Measurements from ENCODE around the gene TOMM40L. TPM values are rescaled to one million over a fixed set of nuclear protein-coding genes. Genes with fewer than 3 reads are reported as not detected.

The TOMM40L gene
- 10 to 100 TPM in 4 of 5 donors, 1 to 10 TPM in 1; 6.3 to 12.2 (median 11.0) TPM for total RNA-seq
- total RNA-seq (2013) = 8.8 TPM
- total RNA-seq = 6.0 to 41.6 (median 13.6) reads per million in 29 experiments

- POLR2A ChIA-PET = interaction anchor here (0.5 to 1.2 kb wide), 19 partner anchors 9 to 1393 kb away, joined by 3 to 13 read pairs (median 6); partner anchors contain the start of genes NDUFS2 (in 2 of the 2), PPOX (in 1 of the 2), SDHC (in 1 of the 2) and TSTD1 (in 1 of the 2)
- Mint-ChIP-seq H3K4me3 (peak within 1 kb of the TSS; percentile 89 to 100 (median 99)), H3K36me3 (peaks cover 17% of the 10 kb centered on the region)
Observed at GRCh38 chr1:161225534-161226319, at the start of gene TOMM40L. Gene TOMM40L, plus strand, starts transcription at chr1:161226060. Its CDS starts 430 bp downstream, at chr1:161226490.

GRCh38 chr1:161176468-161177111, 49.3 kb upstream of the TOMM40L start:
- POLR2A ChIA-PET = interaction anchor here (0.5 to 2.1 kb wide), 3 partner anchors 9 to 916 kb away, joined by 4 to 8 read pairs (median 8); partner anchors contain the start of gene PPOX (in 1 of the 2)
- peaks cover 39% of the 10 kb centered on the region for H3K36me3 Mint-ChIP-seq
- peaks cover 17 to 53% of the 10 kb centered on the region in 2 experiments for H3K4me1 ChIP-seq (ENCODE audit: control insufficient read depth in 1 of 2, extremely low read depth in 1 of 2, insufficient read depth in 2 of 2, low read length in 2 of 2)

More at GRCh38 chr1:161225534-161226319, at the start of gene TOMM40L:
- Histone ChIP-seq H3K9me3 (no peaks in the 10 kb centered on the region), H3K27ac (ENCODE audit: low read length) (peak within 1 kb of the TSS; percentile 75), H3K4me1 (ENCODE audit: control insufficient read depth in 1 of 2, extremely low read depth in 1 of 2, insufficient read depth in 2 of 2, low read length in 2 of 2) (peaks cover 15 to 31% of the 10 kb centered on the region in 2 experiments), H3K36me3 (ENCODE audit: control insufficient read depth in 2 of 2, extremely low read depth in 1 of 2, insufficient read depth in 1 of 2, low read length in 1 of 2) (peaks cover 5 to 23% of the 10 kb centered on the region in 2 donors), H3K4me3 (ENCODE audit: control insufficient read depth in 1 of 2, extremely low read depth in 1 of 2, low read length in 1 of 2) (peak within 1 kb of the TSS; percentile 71 to 86), H3K27me3 (replicated peaks in 1 of 2; ENCODE audit: control insufficient read depth in 2 of 2, extremely low read depth in 1 of 2, insufficient read depth in 2 of 2, low read length in 1 of 2) (no peaks in the 10 kb centered on the region)
- ATAC-seq (replicated peaks in 1 of 4) (peak; percentile 94 to 97 (median 94)), DNase-seq (peak; percentile 75 to 97 (median 87))
- peak within 1 kb of the TSS; percentile 96 to 98 for H3K27ac Mint-ChIP-seq
- no peaks in the 10 kb centered on the region for H3K9me3 Mint-ChIP-seq
- WGBS (ENCODE audit: insufficient coverage) = 0% methylated on average over 10 of the region's 16 CpGs
- no peaks in the 10 kb centered on the region for H3K27me3 Mint-ChIP-seq
- peaks cover 36 to 48% (median 38%) of the 10 kb centered on the region in 3 donors for H3K4me1 Mint-ChIP-seq
- CTCF ChIA-PET = interaction anchor here (0.5 to 3.0 kb wide), 58 partner anchors 8 to 1148 kb away, joined by 3 to 76 read pairs (median 6); partner anchors contain the start of genes ADAMTS4 (in 1 of the 2), ARHGAP30 (in 1 of the 2), B4GALT3 (in 1 of the 2) and CFAP126 (in 1 of the 2)

GRCh38 chr1:161177112-161177935, 48.5 kb upstream of the TOMM40L start, which contains the start of gene B4GALT3:
Gene B4GALT3, minus strand, starts transcription at chr1:161177507. Its CDS starts 1,447 bp downstream, at chr1:161176060.
- no peaks in the 10 kb centered on the region for H3K27me3 ChIP-seq (replicated peaks in 1 of 2; ENCODE audit: control insufficient read depth in 2 of 2, extremely low read depth in 1 of 2, insufficient read depth in 2 of 2, low read length in 1 of 2)
- peak; percentile 87 to 93 (median 90) for ATAC-seq (replicated peaks in 1 of 4)
- POLR2A ChIA-PET = interaction anchor here (0.5 to 2.1 kb wide), 4 partner anchors 10 to 917 kb away, joined by 3 to 8 read pairs (median 6); partner anchors contain the start of gene PPOX (in 1 of the 2)
- Mint-ChIP-seq H3K36me3 (peaks cover 38% of the 10 kb centered on the region), H3K4me1 (peaks cover 75 to 83% (median 80%) of the 10 kb centered on the region in 3 donors), H3K27me3 (no peaks in the 10 kb centered on the region), H3K27ac (peak within 1 kb of the TSS; percentile 96 to 99), H3K4me3 (peak within 1 kb of the TSS; percentile 91 to 99 (median 96)), H3K9me3 (no peaks in the 10 kb centered on the region)
- no peaks in the 10 kb centered on the region for H3K9me3 ChIP-seq
- peak within 1 kb of the TSS; percentile 84 for H3K27ac ChIP-seq (ENCODE audit: low read length)
- WGBS (ENCODE audit: insufficient coverage) = under 1% methylated on average over 43 of the region's 50 CpGs
- CTCF ChIA-PET = interaction anchor here in 1 of 2 donors (0.7 to 2.3 kb wide), 4 partner anchors 11 to 141 kb away, joined by 3 to 13 read pairs (median 4); partner anchors contain the start of genes DEDD, PPOX and TOMM40L
- DNase-seq = peak; percentile 72 to 97 (median 88)
- H3K4me1 ChIP-seq (ENCODE audit: control insufficient read depth in 1 of 2, extremely low read depth in 1 of 2, insufficient read depth in 2 of 2, low read length in 2 of 2) = peaks cover 24 to 60% of the 10 kb centered on the region in 2 experiments
- peaks cover 7 to 35% of the 10 kb centered on the region in 2 donors for H3K36me3 ChIP-seq (ENCODE audit: control insufficient read depth in 2 of 2, extremely low read depth in 1 of 2, insufficient read depth in 1 of 2, low read length in 1 of 2)
- H3K4me3 ChIP-seq (ENCODE audit: control insufficient read depth in 1 of 2, extremely low read depth in 1 of 2, low read length in 1 of 2) = peak within 1 kb of the TSS; percentile 93

More at GRCh38 chr1:161176468-161177111, 49.3 kb upstream of the TOMM40L start:
- Mint-ChIP-seq H3K9me3 (no peaks in the 10 kb centered on the region), H3K27ac (peak overlapping the region; percentile 96 to 99), H3K27me3 (no peaks in the 10 kb centered on the region), H3K4me3 (peak overlapping the region; percentile 91 to 99 (median 96)), H3K4me1 (peaks cover 70 to 77% (median 74%) of the 10 kb centered on the region in 3 donors)
- CTCF ChIA-PET = interaction anchor here in 1 of 2 donors (0.7 to 2.3 kb wide), 3 partner anchors 11 to 142 kb away, joined by 4 to 13 read pairs (median 4); partner anchors contain the start of genes DEDD and PPOX
- Histone ChIP-seq H3K9me3 (no peaks in the 10 kb centered on the region), H3K36me3 (ENCODE audit: control insufficient read depth in 2 of 2, extremely low read depth in 1 of 2, insufficient read depth in 1 of 2, low read length in 1 of 2) (peaks cover 11 to 42% of the 10 kb centered on the region in 2 donors), H3K27me3 (replicated peaks in 1 of 2; ENCODE audit: control insufficient read depth in 2 of 2, extremely low read depth in 1 of 2, insufficient read depth in 2 of 2, low read length in 1 of 2) (no peaks in the 10 kb centered on the region), H3K4me3 (ENCODE audit: control insufficient read depth in 1 of 2, extremely low read depth in 1 of 2, low read length in 1 of 2) (peak overlapping the region; percentile 93), H3K27ac (ENCODE audit: low read length) (peak overlapping the region; percentile 84)
- ATAC-seq (replicated peaks in 1 of 4) (no peak), DNase-seq (no peak)
- 88% methylated on average over 2 of the region's 17 CpGs for WGBS (ENCODE audit: insufficient coverage)

- 83% methylated on average over 3 of the region's 9 CpGs for WGBS (ENCODE audit: insufficient coverage)
- peak overlapping the region; percentile 84 for H3K27ac ChIP-seq (ENCODE audit: low read length)
Observed at GRCh38 chr1:161177936-161178244, 48.0 kb upstream of the TOMM40L start.

GRCh38 chr1:161179698-161180097, 46.2 kb upstream of the TOMM40L start:
- Histone ChIP-seq H3K27me3 (replicated peaks in 1 of 2; ENCODE audit: control insufficient read depth in 2 of 2, extremely low read depth in 1 of 2, insufficient read depth in 2 of 2, low read length in 1 of 2) (no peaks in the 10 kb centered on the region), H3K27ac (ENCODE audit: low read length) (peak overlapping the region; percentile 89), H3K36me3 (ENCODE audit: control insufficient read depth in 2 of 2, extremely low read depth in 1 of 2, insufficient read depth in 1 of 2, low read length in 1 of 2) (peaks cover 4 to 13% of the 10 kb centered on the region in 2 donors), H3K4me1 (ENCODE audit: control insufficient read depth in 1 of 2, extremely low read depth in 1 of 2, insufficient read depth in 2 of 2, low read length in 2 of 2) (peaks cover 43 to 78% of the 10 kb centered on the region in 2 experiments), H3K4me3 (ENCODE audit: control insufficient read depth in 1 of 2, extremely low read depth in 1 of 2, low read length in 1 of 2) (no peak overlapping the region), H3K9me3 (no peaks in the 10 kb centered on the region)
- Mint-ChIP-seq H3K4me1 (peaks cover 80 to 88% (median 83%) of the 10 kb centered on the region in 3 donors), H3K27me3 (no peaks in the 10 kb centered on the region), H3K4me3 (peak overlapping the region in 1 of 3 donors; percentile 50), H3K27ac (peak overlapping the region; percentile 92 to 95), H3K36me3 (peaks cover 18% of the 10 kb centered on the region), H3K9me3 (no peaks in the 10 kb centered on the region)
- ATAC-seq (replicated peaks in 1 of 4) = no peak
- POLR2A ChIA-PET = no interaction called here
- DNase-seq = no peak
- 100% methylated on average over 2 of the region's 3 CpGs for WGBS (ENCODE audit: insufficient coverage)
- CTCF ChIA-PET = no interaction called here

More at GRCh38 chr1:161177936-161178244, 48.0 kb upstream of the TOMM40L start:
- peak overlapping the region; percentile 93 for H3K4me3 ChIP-seq (ENCODE audit: control insufficient read depth in 1 of 2, extremely low read depth in 1 of 2, low read length in 1 of 2)
- H3K9me3 ChIP-seq = no peaks in the 10 kb centered on the region
- Mint-ChIP-seq H3K4me3 (peak overlapping the region; percentile 91 to 99 (median 96)), H3K36me3 (peaks cover 34% of the 10 kb centered on the region), H3K27ac (peak overlapping the region; percentile 96 to 99), H3K9me3 (no peaks in the 10 kb centered on the region), H3K4me1 (peaks cover 77 to 83% (median 81%) of the 10 kb centered on the region in 3 donors), H3K27me3 (no peaks in the 10 kb centered on the region)
- DNase-seq = no peak
- peaks cover 28 to 66% of the 10 kb centered on the region in 2 experiments for H3K4me1 ChIP-seq (ENCODE audit: control insufficient read depth in 1 of 2, extremely low read depth in 1 of 2, insufficient read depth in 2 of 2, low read length in 2 of 2)
- H3K27me3 ChIP-seq (replicated peaks in 1 of 2; ENCODE audit: control insufficient read depth in 2 of 2, extremely low read depth in 1 of 2, insufficient read depth in 2 of 2, low read length in 1 of 2) = no peaks in the 10 kb centered on the region
- ChIA-PET POLR2A (interaction anchor here (1.0 to 2.1 kb wide), 2 partner anchors 12 kb away, joined by 3 to 8 read pairs; partner anchors contain the start of gene PPOX (in 1 of the 2)), CTCF (interaction anchor here in 1 of 2 donors (1.1 to 2.3 kb wide), 2 partner anchors 12 to 48 kb away, joined by 3 to 13 read pairs; partner anchors contain the start of genes PPOX and TOMM40L)
- H3K36me3 ChIP-seq (ENCODE audit: control insufficient read depth in 2 of 2, extremely low read depth in 1 of 2, insufficient read depth in 1 of 2, low read length in 1 of 2) = peaks cover 7 to 29% of the 10 kb centered on the region in 2 donors
- ATAC-seq (replicated peaks in 1 of 4) = no peak

Measured in T-cell (primary cell).